HL-60 (cell line): ENCODE measurements around the gene CEACAM3.

Experiments used
- DNase-seq, 2 experiments: peaks; one replicate each; pipeline ENCODE4 v3.0.0-alpha.2; 2010 to 2020; ENCODE audit warnings: low read depth in 1 of 2, low spot score in 1 of 2
- H3K27ac ChIP-seq: fragments of 250-450 bp; sonication (Bioruptor Pico); replicated peaks from 2 replicates; pipeline ENCODE4 v1.5.1; 2020; ENCODE audit warnings: mild to moderate bottlenecking, moderate library complexity
- H3K27me3 ChIP-seq: fragments of 250-450 bp; sonication (Bioruptor Pico); 2 replicates; pipeline ENCODE4 v1.5.1; 2021; ENCODE audit warnings: mild to moderate bottlenecking, moderate library complexity; ENCODE audit not compliant: insufficient read depth, poor library complexity, severe bottlenecking
- H3K4me3 ChIP-seq: replicated peaks from 2 replicates; pipeline ENCODE4 v1.5.1; 2011; ENCODE audit warnings: mild to moderate bottlenecking, control low read depth, low read length; ENCODE audit not compliant: insufficient read depth
- CTCF ChIP-seq: IDR thresholded peaks from one replicate; pipeline ENCODE4 v1.5.1; 2011; ENCODE audit warnings: low read length, control low read depth, inconsistent platforms; ENCODE audit not compliant: insufficient read depth
- GABPA ChIP-seq: IDR thresholded peaks from 2 replicates; pipeline ENCODE4 v1.6.1; 2012; ENCODE audit warnings: low read depth
- POLR2AphosphoS5 ChIP-seq: IDR thresholded peaks from 2 replicates; pipeline ENCODE4 v1.6.1; 2012; ENCODE audit warnings: low read depth
- SPI1 ChIP-seq: IDR thresholded peaks from 2 replicates; pipeline ENCODE4 v1.6.1; 2012; ENCODE audit warnings: low read depth, mild to moderate bottlenecking, borderline replicate concordance
- TF ChIP-seq, protein P1 (sequence below): IDR thresholded peaks from 2 replicates; pipeline ENCODE4 v1.6.1; 2012; ENCODE audit warnings: low read depth; ENCODE audit not compliant: insufficient replicate concordance

CEACAM3 gene

DNA sequence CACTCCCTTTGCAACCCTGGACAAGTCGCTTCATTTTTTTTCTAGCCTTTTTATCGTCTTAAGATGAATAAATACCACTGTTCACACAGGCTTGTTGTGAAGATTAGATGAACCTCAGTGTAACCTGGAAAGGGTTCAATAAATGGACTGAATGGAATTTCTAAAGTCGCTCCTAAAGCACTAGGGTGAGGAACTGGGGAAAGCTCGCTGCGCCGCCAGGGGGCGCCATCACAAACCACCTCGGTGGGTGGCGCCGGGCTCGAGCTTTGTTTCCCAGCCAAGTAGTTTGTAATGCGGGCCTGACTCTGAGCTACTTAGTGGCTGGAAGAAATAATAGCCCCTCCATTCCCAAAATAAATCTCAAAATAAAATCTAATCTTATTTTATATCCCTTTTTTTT, 43.2 kb upstream of the CEACAM3 start:
- peak; percentile 31 to 76 for DNase-seq

DNA sequence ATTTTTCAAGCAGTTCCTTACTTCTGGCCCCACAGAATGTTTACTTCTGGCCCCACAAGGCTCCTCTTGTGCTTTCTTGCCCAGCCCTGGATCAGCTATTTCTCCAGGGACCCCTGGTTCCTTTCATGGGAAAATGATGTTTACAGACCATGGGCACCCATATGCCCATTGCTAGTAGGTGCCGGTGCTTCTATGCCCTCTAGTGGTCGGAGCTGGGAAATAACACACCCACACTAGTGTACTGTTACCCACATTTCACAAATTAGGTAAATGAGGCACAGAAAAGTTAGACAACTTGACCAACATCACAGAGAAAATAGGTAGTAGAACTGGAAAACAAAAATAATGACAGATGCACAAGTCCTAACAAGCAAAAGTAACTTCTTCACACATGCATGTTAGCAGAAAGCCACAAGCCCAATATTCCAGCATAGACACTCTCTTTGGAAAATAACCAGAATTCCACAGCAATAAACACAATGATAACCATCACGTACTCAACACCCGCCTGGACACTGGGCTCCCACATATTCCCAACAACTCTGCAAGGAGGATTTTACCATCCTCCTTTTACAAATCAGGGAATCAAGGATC, 42.4 kb upstream of the CEACAM3 start:
- H3K27ac ChIP-seq, result peak overlapping the region; percentile 14; the same call in 1 of the 2 replicates
- DNase-seq, result peak; percentile 28 to 80
- H3K27me3 ChIP-seq, result no peaks in the 10 kb centered on the region
- TF ChIP-seq POLR2AphosphoS5 (no peak), CTCF (peak; percentile 45)
- TF ChIP-seq, protein P1, sequence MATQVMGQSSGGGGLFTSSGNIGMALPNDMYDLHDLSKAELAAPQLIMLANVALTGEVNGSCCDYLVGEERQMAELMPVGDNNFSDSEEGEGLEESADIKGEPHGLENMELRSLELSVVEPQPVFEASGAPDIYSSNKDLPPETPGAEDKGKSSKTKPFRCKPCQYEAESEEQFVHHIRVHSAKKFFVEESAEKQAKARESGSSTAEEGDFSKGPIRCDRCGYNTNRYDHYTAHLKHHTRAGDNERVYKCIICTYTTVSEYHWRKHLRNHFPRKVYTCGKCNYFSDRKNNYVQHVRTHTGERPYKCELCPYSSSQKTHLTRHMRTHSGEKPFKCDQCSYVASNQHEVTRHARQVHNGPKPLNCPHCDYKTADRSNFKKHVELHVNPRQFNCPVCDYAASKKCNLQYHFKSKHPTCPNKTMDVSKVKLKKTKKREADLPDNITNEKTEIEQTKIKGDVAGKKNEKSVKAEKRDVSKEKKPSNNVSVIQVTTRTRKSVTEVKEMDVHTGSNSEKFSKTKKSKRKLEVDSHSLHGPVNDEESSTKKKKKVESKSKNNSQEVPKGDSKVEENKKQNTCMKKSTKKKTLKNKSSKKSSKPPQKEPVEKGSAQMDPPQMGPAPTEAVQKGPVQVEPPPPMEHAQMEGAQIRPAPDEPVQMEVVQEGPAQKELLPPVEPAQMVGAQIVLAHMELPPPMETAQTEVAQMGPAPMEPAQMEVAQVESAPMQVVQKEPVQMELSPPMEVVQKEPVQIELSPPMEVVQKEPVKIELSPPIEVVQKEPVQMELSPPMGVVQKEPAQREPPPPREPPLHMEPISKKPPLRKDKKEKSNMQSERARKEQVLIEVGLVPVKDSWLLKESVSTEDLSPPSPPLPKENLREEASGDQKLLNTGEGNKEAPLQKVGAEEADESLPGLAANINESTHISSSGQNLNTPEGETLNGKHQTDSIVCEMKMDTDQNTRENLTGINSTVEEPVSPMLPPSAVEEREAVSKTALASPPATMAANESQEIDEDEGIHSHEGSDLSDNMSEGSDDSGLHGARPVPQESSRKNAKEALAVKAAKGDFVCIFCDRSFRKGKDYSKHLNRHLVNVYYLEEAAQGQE, result no peak
- H3K4me3 ChIP-seq, result no peak overlapping the region

More for the DNA sequence above, 43.2 kb upstream of the CEACAM3 start:
- H3K27ac ChIP-seq, result peak overlapping the region; percentile 18
- TF ChIP-seq CTCF (peak; percentile 59), POLR2AphosphoS5 (no peak), GABPA (no peak), SPI1 (peak; percentile 46; the same call in 1 of the 2 replicates)
- no peaks in the 10 kb centered on the region for H3K27me3 ChIP-seq
- H3K4me3 ChIP-seq, result no peak overlapping the region

GRCh38 chr19:41755328-41755913, 41.0 kb upstream of the CEACAM3 start, which contains the start of gene CEACAM6:
TSS of gene CEACAM6 (plus strand) at chr19:41755530. CDS start at chr19:41755639, 109 bp downstream.
- Histone ChIP-seq H3K4me3 (peak within 1 kb of the TSS; percentile 39), H3K27me3 (no peaks in the 10 kb centered on the region), H3K27ac (peak within 1 kb of the TSS; percentile 41)
- TF ChIP-seq, protein P1, result no peak
- no peak for TF ChIP-seq POLR2AphosphoS5
- no peak for TF ChIP-seq SPI1
- peak; percentile 38 to 45 for DNase-seq

- H3K4me3 ChIP-seq, result peak overlapping the region; percentile 38
- H3K27ac ChIP-seq, result peak overlapping the region; percentile 74
Measured at GRCh38 chr19:41758846-41759245, 37.5 kb upstream of the CEACAM3 start.

More at GRCh38 chr19:41758846-41759245, 37.5 kb upstream of the CEACAM3 start:
- no peak for DNase-seq
- no peaks in the 10 kb centered on the region for H3K27me3 ChIP-seq
- no peak for TF ChIP-seq CTCF
- no peak for TF ChIP-seq SPI1
- no peak for TF ChIP-seq GABPA
- no peak for TF ChIP-seq POLR2AphosphoS5
- TF ChIP-seq, protein P1, result no peak
